GM13976 (cell line): ENCODE measurements around the gene DSG2.

ENCODE experiments used
- DNase-seq: peaks from one replicate; pipeline ENCODE4 v3.0.0; 2012; ENCODE audit warnings: low spot score
- CTCF ChIP-seq: IDR thresholded peaks from 2 replicates; pipeline ENCODE4 v1.5.1; 2012; ENCODE audit warnings: borderline replicate concordance, mild to moderate bottlenecking; ENCODE audit not compliant: insufficient read depth; ENCODE audit errors: extremely low read depth, missing control alignments, control extremely low read depth
- in situ Hi-C: fragments of 300-500 bp; cut with MboI; formaldehyde crosslinking; loops from one replicate; pipeline ENCODE4 v1.12.0; 2022; ENCODE audit warnings: low sequenced_read_pairs, mixed read lengths, inconsistent platforms; ENCODE audit not compliant: unreplicated experiment

DSG2 gene

GRCh38 chr18:31591113-31591512 lies 93.1 kb downstream of the DSG2 start:
- no peak for TF ChIP-seq CTCF
- DNase-seq: no peak
- in situ Hi-C loops: no loop called here

- in situ Hi-C loops: no loop called here
- no peak for TF ChIP-seq CTCF
- DNase-seq: no peak
Observed at GRCh38 chr18:31591628-31592027, 93.7 kb downstream of the DSG2 start, which contains the start of gene TTR. Gene TTR (plus strand): TSS chr18:31591877. CDS start chr18:31591903, 26 bp downstream.

GRCh38 chr18:31592506-31593157 lies 94.7 kb downstream of the DSG2 start:
- no peak for TF ChIP-seq CTCF
- in situ Hi-C loops: no loop called here
- DNase-seq: no peak

GRCh38 chr18:31595121-31595771 lies 97.3 kb downstream of the DSG2 start:
- no peak for DNase-seq
- in situ Hi-C loops: no loop called here
- TF ChIP-seq CTCF: no peak

- DNase-seq: no peak
- no peak for TF ChIP-seq CTCF
- in situ Hi-C loops: no loop called here
Observed at GRCh38 chr18:31596081-31596872, 98.3 kb downstream of the DSG2 start.

GRCh38 chr18:31598021-31598805 lies 100.2 kb downstream of the DSG2 start:
- no peak for TF ChIP-seq CTCF
- in situ Hi-C loops: no loop called here
- DNase-seq: no peak
